ENCODE measurements around the gene PRKCH. TPM values are rescaled to one million over a fixed set of nuclear protein-coding genes. Genes with fewer than 3 reads are reported as not detected.
A peak's percentile ranks its signal among the peaks of the same experiment; 100 is the strongest.

Gene PRKCH
- total RNA-seq, 1 donor from 2014 or later: 0.30 TPM

GRCh38 chr14:61476105-61476753 is 154.8 kb downstream of the PRKCH start:
- no peak overlapping the region for H3K4me3 Mint-ChIP-seq
- TF ChIP-seq CTCF (conservative IDR thresholded peaks at IDR 0.05): no peak
- H3K27me3 Mint-ChIP-seq (ENCODE audit: low read depth): peaks cover 27% of the 10 kb centered on the region
- no peak overlapping the region for H3K27ac Mint-ChIP-seq (ENCODE audit: unreplicated experiment)
- DNase-seq (ENCODE audit: low read depth, low spot score): no peak
- H3K9me3 Mint-ChIP-seq: no peaks in the 10 kb centered on the region
- H3K4me1 Mint-ChIP-seq: peaks cover 38% of the 10 kb centered on the region
- H3K36me3 Mint-ChIP-seq (ENCODE audit: low read depth): no peaks in the 10 kb centered on the region

GRCh38 chr14:61476754-61477410 is 155.5 kb downstream of the PRKCH start:
- Mint-ChIP-seq H3K4me1 (peaks cover 33% of the 10 kb centered on the region), H3K4me3 (no peak overlapping the region), H3K9me3 (no peaks in the 10 kb centered on the region), H3K27me3 (ENCODE audit: low read depth) (peaks cover 26% of the 10 kb centered on the region), H3K27ac (ENCODE audit: unreplicated experiment) (peak overlapping the region; percentile 3), H3K36me3 (ENCODE audit: low read depth) (no peaks in the 10 kb centered on the region)
- no peak for DNase-seq (ENCODE audit: low read depth, low spot score)
- no peak for TF ChIP-seq CTCF (conservative IDR thresholded peaks at IDR 0.05)

- peaks cover 23% of the 10 kb centered on the region for H3K27me3 Mint-ChIP-seq (ENCODE audit: low read depth)
- H3K27ac Mint-ChIP-seq (ENCODE audit: unreplicated experiment): no peak overlapping the region
- no peak for DNase-seq (ENCODE audit: low read depth, low spot score)
- no peak overlapping the region for H3K4me3 Mint-ChIP-seq
- no peaks in the 10 kb centered on the region for H3K36me3 Mint-ChIP-seq (ENCODE audit: low read depth)
- TF ChIP-seq CTCF (conservative IDR thresholded peaks at IDR 0.05): no peak
- H3K9me3 Mint-ChIP-seq: no peaks in the 10 kb centered on the region
- H3K4me1 Mint-ChIP-seq: peaks cover 27% of the 10 kb centered on the region
These were observed 156.5 kb downstream of the PRKCH start for GRCh38 chr14:61477712-61478462.

- Mint-ChIP-seq H3K4me1 (peaks cover 25% of the 10 kb centered on the region), H3K36me3 (ENCODE audit: low read depth) (no peaks in the 10 kb centered on the region), H3K27ac (ENCODE audit: unreplicated experiment) (no peak overlapping the region), H3K9me3 (no peaks in the 10 kb centered on the region), H3K4me3 (no peak overlapping the region), H3K27me3 (ENCODE audit: low read depth) (peaks cover 22% of the 10 kb centered on the region)
- no peak for DNase-seq (ENCODE audit: low read depth, low spot score)
- TF ChIP-seq CTCF (conservative IDR thresholded peaks at IDR 0.05): no peak
These were observed 157.6 kb downstream of the PRKCH start for GRCh38 chr14:61478971-61479473.

GRCh38 chr14:61479746-61480502 is 158.5 kb downstream of the PRKCH start:
- no peak for DNase-seq (ENCODE audit: low read depth, low spot score)
- H3K9me3 Mint-ChIP-seq: no peaks in the 10 kb centered on the region
- TF ChIP-seq CTCF (conservative IDR thresholded peaks at IDR 0.05): no peak
- H3K4me1 Mint-ChIP-seq: peaks cover 25% of the 10 kb centered on the region
- no peak overlapping the region for H3K4me3 Mint-ChIP-seq
- no peak overlapping the region for H3K27ac Mint-ChIP-seq (ENCODE audit: unreplicated experiment)
- H3K27me3 Mint-ChIP-seq (ENCODE audit: low read depth): peaks cover 22% of the 10 kb centered on the region
- H3K36me3 Mint-ChIP-seq (ENCODE audit: low read depth): no peaks in the 10 kb centered on the region
